Measurements from ENCODE around the gene RAB14. TPM values are rescaled to one million over a fixed set of nuclear protein-coding genes. Genes with fewer than 3 reads are reported as not detected.
A peak's percentile ranks its signal among the peaks of the same experiment; 100 is the strongest.

The RAB14 gene
- polyA plus RNA-seq, 1 of the 3 experiments (the other 2 are of a cell fraction) = 17.4 TPM

GRCh38 chr9:121234832-121235161, 33.1 kb upstream of the RAB14 start:
- Histone ChIP-seq H3K36me3 (replicated peaks in 1 of 2; ENCODE audit: control insufficient read depth in 1 of 2, insufficient read depth in 2 of 2, low read length in 1 of 2) (no peaks in the 10 kb centered on the region), H3K27ac (ENCODE audit: low read depth in 2 of 2, low read length in 1 of 2) (no peak overlapping the region), H3K4me3 (ENCODE audit: low read depth in 2 of 2, low read length in 1 of 2) (no peak overlapping the region), H3K27me3 (ENCODE audit: insufficient read depth) (no peaks in the 10 kb centered on the region), H3K9me2 (no peaks in the 10 kb centered on the region), H3K4me1 (ENCODE audit: control insufficient read depth in 1 of 2, insufficient read depth in 2 of 2, low read depth in 1 of 2, low read length in 1 of 2) (peaks cover 2 to 9% of the 10 kb centered on the region in 2 experiments; a peak in 3 of 4 replicates), H2AFZ (ENCODE audit: low read depth) (peak overlapping the region; percentile 82; the same call in 1 of the 2 replicates), H3K9me3 (no peaks in the 10 kb centered on the region), H3K79me2 (ENCODE audit: insufficient read depth) (no peaks in the 10 kb centered on the region), H3F3A (replicated peaks; ENCODE audit: insufficient read depth) (no peaks in the 10 kb centered on the region), H3K9ac (no peak overlapping the region), H3K4me2 (no peak overlapping the region), H4K20me1 (ENCODE audit: insufficient read depth) (no peaks in the 10 kb centered on the region)
- DNase-seq = no peak
- WGBS (ENCODE audit: low lambda C conversion rate) = 94% methylated on average over 6 of the region's 6 CpGs
- POLR2A ChIA-PET = no interaction called here
- TF ChIP-seq RCOR1 (IDR thresholded peaks at IDR 0.05; ENCODE audit: low read length) (no peak), REST (IDR thresholded peaks at IDR 0.05; ENCODE audit: low read depth, low read length) (no peak), ELF1 (IDR thresholded peaks at IDR 0.05) (no peak), FOSL2 (IDR thresholded peaks at IDR 0.05; ENCODE audit: borderline replicate concordance, low read depth) (no peak), ZBTB33 (IDR thresholded peaks at IDR 0.05; ENCODE audit: borderline replicate concordance, low read depth) (no peak), MXI1 (IDR thresholded peaks at IDR 0.05; ENCODE audit: low read depth, low read length) (no peak), GATA2 (CRISPR knock-in tag; IDR thresholded peaks at IDR 0.05) (no peak), TAF1 (IDR thresholded peaks at IDR 0.05; ENCODE audit: borderline replicate concordance, low read depth, low read length) (no peak), CHD2 (IDR thresholded peaks at IDR 0.05; ENCODE audit: low read length, partially characterized antibody) (no peak)
- CTCF ChIA-PET = interaction anchor here (0.6 to 2.3 kb wide), 5 partner anchors 21 to 164 kb away, joined by 3 to 12 read pairs (median 4); no protein-coding TSS in a partner anchor

All from SK-N-SH (cell line).